HG03442 (cell line): ENCODE results near the gene KRT6B.
"Not testable (repeated sequence)": the region's sequence is repeated elsewhere in the genome, so short reads cannot be mapped to it uniquely, and the experiment has no call there.

Experiments used
- ATAC-seq: cut with Tn5 transposase; IDR thresholded peaks from one replicate; pipeline ENCODE4 v1.9.1; 2021; ENCODE audit warnings: mild to moderate bottlenecking, moderate library complexity; ENCODE audit not compliant: unreplicated experiment

The KRT6B gene

DNA sequence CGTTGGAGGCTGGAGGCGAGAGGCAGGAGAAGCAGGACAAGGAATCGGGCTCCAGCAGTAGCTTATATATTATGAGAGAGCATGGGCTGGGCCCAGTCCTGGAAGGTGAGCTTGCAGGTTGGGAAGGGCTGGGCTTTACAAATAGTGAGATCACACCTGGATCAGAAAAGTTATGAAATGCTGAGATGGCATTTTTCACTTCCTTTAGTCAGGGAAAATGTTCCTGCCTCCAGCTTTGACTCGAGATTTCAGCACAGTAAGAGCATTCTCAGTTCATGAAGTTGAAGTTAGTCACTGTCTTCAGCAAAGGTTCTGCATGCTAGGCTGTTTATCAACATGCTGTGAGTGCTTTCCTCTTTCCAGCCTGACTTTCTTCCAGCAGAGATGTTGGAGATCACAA is 21.8 kb upstream of the KRT6B start, which contains the start of gene KRT6C:
Gene KRT6C (minus strand): TSS at position 38 of the 400 bp plus-strand sequence. CDS start 68 bp downstream, outside the sequence.
- ATAC-seq: no peak

GRCh38 chr12:52469853-52470252 is 17.9 kb upstream of the KRT6B start:
- ATAC-seq: no peak

DNA sequence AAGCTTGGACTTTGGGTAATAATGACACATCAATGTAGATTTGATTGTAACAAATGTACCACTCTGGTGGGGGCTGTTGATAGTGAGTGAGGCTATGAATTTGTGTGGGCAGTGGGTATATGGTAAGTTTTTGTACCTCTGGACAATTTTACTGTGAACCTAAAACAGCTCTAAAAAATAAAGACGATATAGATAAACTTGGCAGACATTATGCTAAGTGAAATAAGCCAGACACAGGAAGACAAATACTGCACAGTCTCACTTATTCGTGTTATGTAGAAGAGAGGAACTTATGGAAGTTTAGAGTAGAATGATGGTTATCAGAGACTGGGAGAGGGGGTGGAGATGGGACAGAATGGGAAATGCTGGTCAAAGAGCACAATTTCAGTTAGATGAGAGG is 13.0 kb upstream of the KRT6B start:
- ATAC-seq: no peak

- no peak for ATAC-seq
Measured at GRCh38 chr12:52461693-52462092, 9.7 kb upstream of the KRT6B start.

DNA sequence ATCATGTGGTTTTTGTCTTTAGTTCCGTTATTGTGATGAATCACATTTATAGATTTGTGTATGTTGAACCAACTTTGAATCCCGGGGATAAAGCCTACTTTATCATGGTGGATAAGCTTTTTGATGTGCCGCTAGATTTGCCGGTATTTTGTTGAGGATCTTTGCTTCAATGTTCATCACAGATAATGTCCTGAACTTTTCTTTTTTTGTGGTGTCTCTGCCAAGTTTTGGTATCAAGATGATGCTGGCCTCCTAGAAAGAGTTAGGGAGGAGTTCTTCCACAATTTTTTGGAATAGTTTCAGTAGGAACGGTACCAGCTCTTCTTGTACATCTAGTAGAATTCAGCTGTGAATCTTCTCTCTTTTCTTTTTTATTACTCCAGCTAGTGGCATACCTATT is 6.9 kb upstream of the KRT6B start:
- ATAC-seq: no peak

DNA sequence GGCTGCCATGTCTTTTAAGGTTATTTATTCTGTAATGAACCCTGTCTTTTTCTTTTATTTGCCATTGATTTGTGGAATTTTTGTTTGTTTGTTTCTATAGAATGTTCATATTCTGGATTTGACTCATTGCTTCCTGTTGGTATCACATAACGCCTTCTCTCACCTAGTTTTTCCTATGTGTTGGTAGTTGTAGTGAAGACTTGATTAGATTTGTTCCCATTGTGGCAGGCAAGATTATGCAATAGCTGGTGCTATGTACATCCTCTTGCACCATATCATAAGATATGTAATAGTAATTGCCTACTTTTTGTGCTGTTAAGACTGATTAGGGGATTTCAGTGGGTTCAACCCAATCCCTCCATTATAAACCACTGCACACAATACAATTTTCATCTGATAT is 3.9 kb upstream of the KRT6B start:
- no peak for ATAC-seq

DNA sequence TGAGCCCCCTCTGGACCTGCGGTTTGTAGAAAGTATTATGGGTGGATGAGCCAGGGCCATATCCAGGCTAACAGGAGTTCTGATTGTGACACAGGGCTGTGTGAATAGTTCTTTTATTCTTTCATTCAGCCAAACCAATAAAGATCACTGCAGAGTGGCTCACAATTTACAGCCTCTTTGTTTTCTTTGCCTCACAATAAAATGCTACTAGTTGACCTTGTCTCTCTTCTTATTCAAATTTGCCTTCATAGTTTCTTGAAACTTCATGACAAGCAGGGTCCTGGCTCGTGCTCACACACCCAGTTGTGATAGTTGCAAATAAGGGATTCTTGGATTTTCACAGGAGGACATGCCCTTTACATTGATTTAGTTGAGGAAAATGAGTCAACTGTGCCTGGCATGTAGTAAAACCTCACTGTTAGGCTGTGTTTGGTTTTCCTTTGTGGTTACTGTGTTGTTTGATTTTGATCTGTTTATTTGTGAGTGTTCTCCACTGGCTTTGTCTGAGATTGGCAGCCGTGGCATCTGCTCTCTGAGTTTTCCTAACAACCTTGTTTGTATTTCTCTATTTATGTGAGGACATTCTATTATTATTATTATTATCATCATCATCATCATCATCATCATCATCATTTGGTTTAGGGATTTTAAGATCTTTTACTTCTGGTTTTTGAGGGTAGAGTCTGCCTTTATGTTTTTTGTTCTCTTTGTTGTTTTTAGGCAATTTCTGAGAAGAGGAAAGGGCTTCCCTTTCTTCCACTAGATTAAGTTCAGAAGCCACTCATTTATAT is 2.7 kb upstream of the KRT6B start:
- ATAC-seq: no peak

DNA sequence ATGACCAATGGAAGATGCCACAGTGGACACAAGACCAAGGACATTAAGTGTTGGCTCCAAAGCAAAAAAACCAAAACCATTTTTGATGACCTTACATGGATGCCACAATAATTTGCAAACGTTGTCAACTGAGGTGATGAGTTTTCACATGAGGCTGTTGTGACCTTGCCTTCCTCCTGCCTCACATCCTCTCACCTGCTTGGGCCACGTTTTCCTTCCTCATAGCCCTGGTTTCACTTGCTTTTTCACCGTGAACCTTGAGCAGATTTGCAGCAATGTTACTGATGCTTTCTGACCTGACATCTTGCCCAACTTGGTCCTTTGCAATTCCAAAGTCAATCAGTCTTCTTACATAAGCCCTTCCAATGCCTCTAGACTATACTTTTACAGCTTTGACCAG is 3.7 kb downstream of the KRT6B start:
- ATAC-seq: no peak

GRCh38 chr12:52447196-52447595 is 4.8 kb downstream of the KRT6B start:
- ATAC-seq: not testable (repeated sequence)

DNA sequence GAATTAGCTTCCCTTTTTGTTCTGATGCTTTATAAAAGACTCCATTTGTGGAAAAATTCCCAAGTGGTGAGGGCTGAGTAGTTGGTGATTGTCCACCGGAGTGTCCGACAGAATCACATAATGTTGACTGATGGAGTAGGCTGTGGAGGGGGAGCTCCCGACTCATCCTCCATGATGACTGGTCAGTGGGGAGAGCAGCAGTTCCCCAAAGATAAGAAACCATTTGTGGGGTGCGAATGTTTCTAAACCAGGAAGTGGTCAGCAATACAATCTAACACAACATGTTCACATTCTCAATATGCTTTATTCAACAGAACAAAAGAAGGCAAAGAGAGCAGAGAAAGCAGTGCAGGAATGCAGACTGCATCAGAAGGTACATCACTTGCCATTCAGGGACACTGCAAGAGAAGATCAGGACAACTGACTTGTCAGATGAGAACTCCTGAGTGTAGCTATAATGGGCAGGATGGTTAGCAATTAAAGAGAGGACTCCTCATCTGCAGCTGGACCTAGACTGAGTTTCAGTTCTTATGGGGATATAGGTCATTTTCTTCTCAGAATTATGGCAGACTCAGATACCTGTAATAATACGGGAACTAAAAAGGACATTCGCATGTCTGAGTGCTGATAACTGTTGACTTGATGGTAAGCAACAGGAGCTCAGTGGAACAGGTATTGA is 5.4 kb downstream of the KRT6B start:
- ATAC-seq: no peak

GRCh38 chr12:52445876-52446275 is 6.1 kb downstream of the KRT6B start:
- ATAC-seq: no peak

DNA sequence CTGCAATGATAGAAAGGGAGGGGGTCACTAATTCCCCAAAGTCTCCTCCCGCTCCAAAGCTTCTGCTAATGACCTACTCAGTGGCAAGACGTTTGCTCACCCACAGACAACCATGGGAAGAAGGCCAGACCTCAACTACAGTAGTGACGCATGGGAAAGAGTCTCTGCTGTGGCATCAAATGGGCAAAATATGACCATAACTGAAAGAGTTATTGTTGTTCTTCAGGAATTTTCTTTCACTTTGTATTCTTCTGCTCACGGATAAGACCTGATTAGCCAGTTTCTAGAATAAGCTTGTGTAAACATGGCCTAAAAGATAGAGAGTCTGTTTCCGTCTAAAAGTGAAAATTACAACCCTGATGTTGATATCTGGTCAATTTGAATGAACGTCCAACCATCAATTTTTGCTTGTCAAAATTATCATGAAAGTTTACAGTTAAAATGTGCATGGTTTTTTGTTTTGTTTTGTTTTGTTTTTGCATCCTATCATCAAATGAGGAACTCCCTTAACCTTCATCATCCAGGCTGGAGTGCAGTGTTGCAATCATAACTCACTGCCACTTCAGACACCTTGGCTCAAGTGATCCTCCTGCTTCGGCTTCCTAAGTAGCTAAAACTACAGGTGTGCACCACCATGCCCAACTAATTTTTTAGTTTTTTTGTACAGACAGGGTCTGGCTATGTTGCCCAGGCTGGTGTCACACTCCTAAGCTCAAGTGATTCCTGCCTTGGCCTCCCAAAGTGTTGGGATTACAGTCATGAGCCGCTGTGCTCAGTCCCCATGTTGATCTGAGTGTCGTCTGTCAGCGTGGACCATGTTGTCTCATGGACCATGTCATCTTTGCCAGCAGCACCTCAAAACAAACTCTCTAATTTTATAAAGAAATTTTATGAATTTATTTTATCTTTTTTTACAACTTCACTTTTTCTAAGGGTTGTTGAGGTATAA is 7.0 kb downstream of the KRT6B start:
- no peak for ATAC-seq

DNA sequence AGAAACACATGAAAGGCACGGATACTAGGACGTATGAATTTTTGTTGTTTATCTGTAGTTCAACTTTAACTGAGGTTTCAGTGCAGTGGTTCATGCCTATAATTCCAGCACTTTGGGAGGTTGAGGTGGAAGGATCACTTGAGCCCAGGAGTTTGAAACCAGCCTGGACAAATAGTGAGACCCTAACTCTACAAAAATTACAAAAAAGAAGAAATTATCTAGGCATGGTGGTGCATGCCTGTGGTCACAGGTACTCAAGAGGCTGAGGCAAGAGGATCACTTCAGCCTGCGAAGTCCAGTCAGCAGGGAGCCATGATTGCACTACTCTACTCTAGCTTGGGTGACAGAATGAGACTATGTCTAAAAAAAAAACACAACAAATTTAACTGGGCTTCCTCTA is 8.0 kb downstream of the KRT6B start:
- no peak for ATAC-seq

DNA sequence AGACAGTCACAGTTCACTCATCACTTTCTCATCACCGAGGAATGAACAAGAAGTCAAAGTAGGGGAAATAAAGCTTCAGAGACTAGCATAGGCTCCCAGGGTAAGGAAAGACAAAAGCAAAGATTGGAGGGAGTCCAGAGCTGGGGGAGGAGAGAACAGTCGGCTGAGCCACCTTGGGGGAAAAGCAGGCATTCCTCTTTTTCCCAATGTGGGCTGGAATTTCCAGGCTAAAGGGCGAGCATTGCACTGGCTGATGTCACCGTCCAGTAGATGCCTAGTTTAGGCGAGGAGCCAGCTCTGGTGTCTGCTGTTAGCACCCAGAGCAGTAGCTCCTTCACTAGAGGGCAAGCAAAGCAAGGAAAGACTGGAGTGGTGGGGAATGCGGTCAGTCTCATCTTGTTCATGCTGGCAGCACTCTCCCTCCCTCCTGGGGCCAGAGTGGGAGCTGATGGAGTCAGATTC is 9.3 kb downstream of the KRT6B start:
- no peak for ATAC-seq

- no peak for ATAC-seq
Measured at GRCh38 chr12:52441320-52441911, 10.5 kb downstream of the KRT6B start.

- no peak for ATAC-seq
Measured at GRCh38 chr12:52440821-52441319, 11.1 kb downstream of the KRT6B start.

DNA sequence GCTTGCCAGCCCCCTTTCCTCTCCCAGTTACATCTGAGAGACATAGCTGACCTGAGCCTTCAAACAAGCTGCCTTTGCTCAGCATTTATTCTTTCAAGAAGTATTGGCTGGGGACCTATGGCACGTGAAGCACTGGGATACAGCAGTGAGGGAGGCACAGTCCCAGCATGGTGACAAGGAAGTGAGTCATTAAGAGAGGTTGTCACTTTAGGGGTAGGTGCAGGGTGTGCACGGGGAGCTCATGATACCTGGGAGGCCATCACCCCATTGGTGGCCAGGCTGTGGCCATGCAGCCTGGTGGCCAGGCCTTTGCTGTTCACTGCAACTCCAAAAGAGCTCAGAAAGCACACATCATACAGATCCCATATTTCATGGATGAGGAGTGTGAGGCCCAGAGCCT is 12.1 kb downstream of the KRT6B start:
- no peak for ATAC-seq

GRCh38 chr12:52439420-52439819 is 12.5 kb downstream of the KRT6B start:
- ATAC-seq: no peak

DNA sequence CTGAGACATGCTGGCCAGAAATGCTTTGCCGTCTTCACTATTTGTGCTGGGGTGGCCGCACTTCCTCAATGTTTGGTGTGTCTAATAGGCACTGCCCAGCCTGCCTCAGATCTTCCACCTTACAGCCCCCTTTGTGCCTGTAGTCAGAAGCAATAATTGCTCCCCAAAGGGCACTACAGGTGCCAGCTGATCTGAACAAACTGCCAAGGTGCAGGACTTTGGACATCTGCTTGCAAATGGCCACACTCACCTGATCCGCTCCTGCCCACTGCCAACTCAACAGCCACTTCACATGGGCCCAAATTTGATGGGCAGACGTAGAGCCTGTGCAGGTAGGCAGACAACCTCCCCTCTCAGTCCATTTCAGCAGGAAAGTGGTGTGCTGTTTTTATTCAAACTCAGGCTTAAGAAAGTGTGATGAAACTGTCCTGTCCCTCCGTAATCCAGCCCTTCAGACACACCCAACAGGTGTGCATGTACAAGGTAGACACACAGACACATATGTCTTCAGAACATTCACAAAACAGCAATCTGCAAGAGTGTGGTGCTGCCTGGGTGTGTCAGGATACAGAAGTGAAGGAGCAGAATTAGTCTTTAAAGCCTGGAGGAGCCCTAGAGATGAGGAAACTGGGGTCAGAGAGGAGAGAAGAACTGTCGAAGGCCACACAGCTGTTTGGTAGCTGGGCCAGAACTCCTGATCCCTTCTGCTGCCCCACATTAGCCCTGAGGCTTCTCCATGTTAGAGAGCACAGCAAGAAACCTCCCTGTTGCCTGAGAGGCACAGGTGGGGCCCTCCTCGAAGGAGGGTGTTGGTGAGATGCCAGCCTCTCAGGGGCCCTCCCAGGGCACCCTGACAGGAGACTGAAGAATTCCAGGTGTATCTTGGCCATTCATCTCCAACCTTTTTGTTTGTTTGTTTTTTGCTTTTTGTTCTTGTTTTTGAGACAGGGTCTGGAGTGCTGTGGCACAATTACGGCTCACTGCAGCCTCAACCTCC is 13.3 kb downstream of the KRT6B start:
- no peak for ATAC-seq
